Keratinocyte (primary cell): ENCODE results near the gene ELMO3.

ENCODE experiments used
- CTCF ChIP-seq, 3 experiments: IDR thresholded peaks in 1 of 3; conservative IDR thresholded peaks in 1 of 3; optimal IDR thresholded peaks in 1 of 3; 2 replicates in 2 of 3; 3 replicates in 1 of 3; pipeline versions ENCODE3 to v1.5.1; 2011; ENCODE audit warnings: low read length in 3 of 3, mild to moderate bottlenecking in 3 of 3, moderate library complexity in 2 of 3, control low read depth in 1 of 3, inconsistent platforms in 1 of 3; ENCODE audit not compliant: insufficient read depth in 2 of 3; ENCODE audit errors: extremely low read depth in 1 of 3
- EZH2 ChIP-seq: IDR thresholded peaks from one replicate; pipeline ENCODE4 v1.6.1; 2012; ENCODE audit warnings: inconsistent platforms, mild to moderate bottlenecking, low read length, moderate library complexity

- no peak for TF ChIP-seq EZH2
- TF ChIP-seq CTCF (optimal IDR thresholded peaks at IDR 0.05 in 1 of 3, IDR thresholded peaks at IDR 0.05 in 1 of 3, conservative IDR thresholded peaks at IDR 0.05 in 1 of 3; ENCODE audit: extremely low read depth in 1 of 3, insufficient read depth in 2 of 3, low read length in 3 of 3) = peak; percentile 26 to 61 (median 31)
Measured at GRCh38 chr16:67179421-67180080, 19.4 kb upstream of the ELMO3 start.
